Measurements from ENCODE around the gene CCSER1.

GRCh38 chr4:91280551-91281290, 1153.5 kb downstream of the CCSER1 start:
- no peak for TF ChIP-seq POLR2A (IDR thresholded peaks at IDR 0.05; ENCODE audit: control extremely low read depth in 1 of 2, low read depth in 2 of 2, low read length in 2 of 2)
- TF ChIP-seq SIN3A (conservative IDR thresholded peaks at IDR 0.05 in 1 of 2, IDR thresholded peaks at IDR 0.05 in 1 of 2; ENCODE audit: low read depth in 1 of 2, low read length in 2 of 2): no peak
- no peak for TF ChIP-seq SP2 (IDR thresholded peaks at IDR 0.05; ENCODE audit: low read length)
